Activated CD4-positive, alpha-beta memory T cell treated with anti-CD3 and anti-CD28 coated beads, Interleukin-2, amount 10 ng/mL, durations not matched to agents 7 days and 5 days (primary cell): Measurements from ENCODE around the gene PJVK. TPM values are rescaled to one million over a fixed set of nuclear protein-coding genes. Genes with fewer than 3 reads are reported as not detected.
A peak's percentile ranks its signal among the peaks of the same experiment; 100 is the strongest.

Experiments used
- CTCF ChIA-PET: fragments of 350-600 bp; sonication (Branson Sonifier 250); formaldehyde crosslinking; loops from one replicate; lab custom pipeline; 2021; ENCODE audit warnings: antibody characterized with exemption, inconsistent platforms; lab: Charles Lee
- POLR2A ChIA-PET: fragments of 350-600 bp; sonication (Branson Sonifier 250); formaldehyde crosslinking; loops from one replicate; lab custom pipeline; 2021; ENCODE audit warnings: antibody characterized with exemption; lab: Charles Lee
- DNase-seq: peaks from one replicate; pipeline ENCODE4 v3.0.0-alpha.2; 2020
- H3K27ac Mint-ChIP-seq: one replicate; pipeline ENCODE4 v1.8.0; 2021; ENCODE audit warnings: mild to moderate bottlenecking, mixed read lengths
- H3K27me3 Mint-ChIP-seq: one replicate; pipeline ENCODE4 v1.8.0; 2021; ENCODE audit warnings: mixed read lengths
- H3K36me3 Mint-ChIP-seq: one replicate; pipeline ENCODE4 v1.8.0; 2021; ENCODE audit warnings: low read depth, mixed read lengths
- H3K4me1 Mint-ChIP-seq: one replicate; pipeline ENCODE4 v1.8.0; 2021; ENCODE audit warnings: mixed read lengths
- H3K4me3 Mint-ChIP-seq: one replicate; pipeline ENCODE4 v1.8.0; 2021; ENCODE audit warnings: mild to moderate bottlenecking, mixed read lengths
- H3K9me3 Mint-ChIP-seq: one replicate; pipeline ENCODE4 v1.8.0; 2021; ENCODE audit warnings: mixed read lengths
- total RNA-seq, 2 experiments: library from RNA; stranded (reverse); gene quantifications; one replicate each; pipeline ENCODE4 v1.2.3, GENCODE V29; 2021

The PJVK gene
- total RNA-seq, 2 experiments from 2014 or later = 0.91 to 1.1 TPM

- no peaks in the 10 kb centered on the region for H3K27me3 Mint-ChIP-seq
- no peak overlapping the region for H3K27ac Mint-ChIP-seq
- ChIA-PET CTCF (no interaction called here), POLR2A (interaction anchor here (0.6 kb wide), 1 partner anchor 28 kb away, joined by 3 read pairs; no protein-coding TSS in a partner anchor)
- peaks cover 21% of the 10 kb centered on the region for H3K4me1 Mint-ChIP-seq
- H3K4me3 Mint-ChIP-seq = no peak overlapping the region
- no peak for DNase-seq
- no peaks in the 10 kb centered on the region for H3K9me3 Mint-ChIP-seq
- H3K36me3 Mint-ChIP-seq = no peaks in the 10 kb centered on the region
Observed at GRCh38 chr2:178474560-178474959, 23.4 kb downstream of the PJVK start.

- no peaks in the 10 kb centered on the region for H3K27me3 Mint-ChIP-seq
- peaks cover 3% of the 10 kb centered on the region for H3K36me3 Mint-ChIP-seq
- H3K4me1 Mint-ChIP-seq = peaks cover 29% of the 10 kb centered on the region
- H3K4me3 Mint-ChIP-seq = no peak overlapping the region
- H3K9me3 Mint-ChIP-seq = no peaks in the 10 kb centered on the region
- ChIA-PET POLR2A (no interaction called here), CTCF (interaction anchor here (1.0 kb wide), 1 partner anchor 26 kb away, joined by 3 read pairs; the partner anchor contains the start of genes PJVK and PRKRA)
- DNase-seq = no peak
- H3K27ac Mint-ChIP-seq = no peak overlapping the region
Observed at GRCh38 chr2:178476477-178476876, 25.3 kb downstream of the PJVK start.

- H3K9me3 Mint-ChIP-seq = no peaks in the 10 kb centered on the region
- peak overlapping the region; percentile 95 for H3K4me3 Mint-ChIP-seq
- no peaks in the 10 kb centered on the region for H3K27me3 Mint-ChIP-seq
- ChIA-PET CTCF (no interaction called here), POLR2A (interaction anchor here (1.0 kb wide), 2 partner anchors 27 to 63 kb away, joined by 3 to 5 read pairs; partner anchors contain the start of genes PJVK and PRKRA)
- H3K4me1 Mint-ChIP-seq = peaks cover 41% of the 10 kb centered on the region
- peaks cover 5% of the 10 kb centered on the region for H3K36me3 Mint-ChIP-seq
- H3K27ac Mint-ChIP-seq = peak overlapping the region; percentile 99
- no peak for DNase-seq
Observed at GRCh38 chr2:178477443-178478129, 26.4 kb downstream of the PJVK start.

GRCh38 chr2:178478130-178478438 lies 26.9 kb downstream of the PJVK start:
- peak overlapping the region; percentile 99 for H3K27ac Mint-ChIP-seq
- peak; percentile 18 for DNase-seq
- no peaks in the 10 kb centered on the region for H3K9me3 Mint-ChIP-seq
- H3K4me3 Mint-ChIP-seq = peak overlapping the region; percentile 95
- POLR2A ChIA-PET = interaction anchor here (1.0 kb wide), 2 partner anchors 27 to 63 kb away, joined by 3 to 5 read pairs; partner anchors contain the start of genes PJVK and PRKRA
- peaks cover 45% of the 10 kb centered on the region for H3K4me1 Mint-ChIP-seq
- CTCF ChIA-PET = no interaction called here
- H3K36me3 Mint-ChIP-seq = peaks cover 6% of the 10 kb centered on the region
- no peaks in the 10 kb centered on the region for H3K27me3 Mint-ChIP-seq

- Mint-ChIP-seq H3K9me3 (no peaks in the 10 kb centered on the region), H3K36me3 (peaks cover 6% of the 10 kb centered on the region), H3K27me3 (no peaks in the 10 kb centered on the region), H3K4me3 (peak within 1 kb of the TSS; percentile 95), H3K4me1 (peaks cover 47% of the 10 kb centered on the region), H3K27ac (peak within 1 kb of the TSS; percentile 99)
- DNase-seq = peak; percentile 87
- ChIA-PET POLR2A (interaction anchor here (1.0 to 1.9 kb wide), 5 partner anchors 28 to 64 kb away, joined by 3 to 8 read pairs (median 5); partner anchors contain the start of genes PJVK and PRKRA), CTCF (interaction anchor here (2.3 kb wide), 1 partner anchor 44 kb away, joined by 15 read pairs; no protein-coding TSS in a partner anchor)
Observed at GRCh38 chr2:178478439-178479274, 27.5 kb downstream of the PJVK start, which contains the start of gene FKBP7. Gene FKBP7, minus strand, starts transcription at chr2:178478600. Its CDS starts 101 bp downstream, at chr2:178478499.

- POLR2A ChIA-PET = interaction anchor here (1.0 to 1.9 kb wide), 4 partner anchors 29 to 66 kb away, joined by 3 to 8 read pairs (median 4); partner anchors contain the start of genes PJVK and PRKRA
- peak overlapping the region; percentile 95 for H3K4me3 Mint-ChIP-seq
- CTCF ChIA-PET = interaction anchor here (1.1 to 2.3 kb wide), 2 partner anchors 28 to 44 kb away, joined by 5 to 15 read pairs; partner anchors contain the start of genes PJVK and PRKRA
Observed at GRCh38 chr2:178479275-178479616, 28.1 kb downstream of the PJVK start.

GRCh38 chr2:178479758-178480226 lies 28.6 kb downstream of the PJVK start:
- peak overlapping the region; percentile 99 for H3K27ac Mint-ChIP-seq
- POLR2A ChIA-PET = interaction anchor here (0.6 to 1.9 kb wide), 7 partner anchors 29 to 66 kb away, joined by 3 to 8 read pairs (median 3); partner anchors contain the start of genes PJVK and PRKRA

More at GRCh38 chr2:178479275-178479616, 28.1 kb downstream of the PJVK start:
- H3K4me1 Mint-ChIP-seq = peaks cover 47% of the 10 kb centered on the region
- no peaks in the 10 kb centered on the region for H3K27me3 Mint-ChIP-seq
- peak overlapping the region; percentile 99 for H3K27ac Mint-ChIP-seq
- DNase-seq = no peak
- H3K9me3 Mint-ChIP-seq = no peaks in the 10 kb centered on the region
- H3K36me3 Mint-ChIP-seq = peaks cover 6% of the 10 kb centered on the region

GRCh38 chr2:178480227-178481181 lies 29.3 kb downstream of the PJVK start, which contains the start of gene PLEKHA3:
Gene PLEKHA3, plus strand, starts transcription at chr2:178480457. Its CDS starts 413 bp downstream, at chr2:178480870.
- H3K4me1 Mint-ChIP-seq = peaks cover 52% of the 10 kb centered on the region
- ChIA-PET CTCF (interaction anchor here (0.8 to 2.3 kb wide), 6 partner anchors 15 to 66 kb away, joined by 3 to 15 read pairs (median 4); partner anchors contain the start of genes PJVK and PRKRA), POLR2A (interaction anchor here (0.6 to 2.5 kb wide), 12 partner anchors 12 to 67 kb away, joined by 3 to 14 read pairs (median 4); partner anchors contain the start of genes PJVK and PRKRA)
- H3K36me3 Mint-ChIP-seq = peaks cover 9% of the 10 kb centered on the region
- H3K27ac Mint-ChIP-seq = peak within 1 kb of the TSS; percentile 99
- H3K4me3 Mint-ChIP-seq = peak within 1 kb of the TSS; percentile 95
- H3K9me3 Mint-ChIP-seq = no peaks in the 10 kb centered on the region
- H3K27me3 Mint-ChIP-seq = no peaks in the 10 kb centered on the region
- DNase-seq = peak; percentile 83

More at GRCh38 chr2:178479758-178480226, 28.6 kb downstream of the PJVK start:
- peaks cover 49% of the 10 kb centered on the region for H3K4me1 Mint-ChIP-seq
- CTCF ChIA-PET = interaction anchor here (0.8 to 2.3 kb wide), 5 partner anchors 16 to 43 kb away, joined by 3 to 15 read pairs (median 4); partner anchors contain the start of genes PJVK and PRKRA
- no peaks in the 10 kb centered on the region for H3K9me3 Mint-ChIP-seq
- peaks cover 6% of the 10 kb centered on the region for H3K36me3 Mint-ChIP-seq
- H3K27me3 Mint-ChIP-seq = no peaks in the 10 kb centered on the region
- DNase-seq = no peak
- H3K4me3 Mint-ChIP-seq = peak overlapping the region; percentile 95

GRCh38 chr2:178482437-178482836 lies 31.3 kb downstream of the PJVK start:
- DNase-seq = no peak
- ChIA-PET POLR2A (interaction anchor here (0.6 to 2.5 kb wide), 8 partner anchors 19 to 68 kb away, joined by 3 to 14 read pairs (median 4); partner anchors contain the start of genes PJVK and PRKRA), CTCF (interaction anchor here (0.8 to 2.1 kb wide), 3 partner anchors 22 to 67 kb away, joined by 3 to 9 read pairs (median 4); no protein-coding TSS in a partner anchor)
- peaks cover 24% of the 10 kb centered on the region for H3K36me3 Mint-ChIP-seq
- H3K9me3 Mint-ChIP-seq = no peaks in the 10 kb centered on the region
- no peak overlapping the region for H3K27ac Mint-ChIP-seq
- H3K27me3 Mint-ChIP-seq = no peaks in the 10 kb centered on the region
- peaks cover 49% of the 10 kb centered on the region for H3K4me1 Mint-ChIP-seq
- peak overlapping the region; percentile 19 for H3K4me3 Mint-ChIP-seq

GRCh38 chr2:178484245-178485041 lies 33.3 kb downstream of the PJVK start:
- CTCF ChIA-PET = no interaction called here
- DNase-seq = no peak
- H3K27ac Mint-ChIP-seq = no peak overlapping the region
- peaks cover 43% of the 10 kb centered on the region for H3K4me1 Mint-ChIP-seq
- peaks cover 37% of the 10 kb centered on the region for H3K36me3 Mint-ChIP-seq
- POLR2A ChIA-PET = no interaction called here
- H3K4me3 Mint-ChIP-seq = no peak overlapping the region
- no peaks in the 10 kb centered on the region for H3K27me3 Mint-ChIP-seq
- H3K9me3 Mint-ChIP-seq = no peaks in the 10 kb centered on the region

- Mint-ChIP-seq H3K27me3 (no peaks in the 10 kb centered on the region), H3K9me3 (no peaks in the 10 kb centered on the region), H3K27ac (no peak overlapping the region), H3K4me1 (peaks cover 39% of the 10 kb centered on the region), H3K36me3 (peaks cover 46% of the 10 kb centered on the region), H3K4me3 (no peak overlapping the region)
- CTCF ChIA-PET = no interaction called here
- POLR2A ChIA-PET = no interaction called here
- no peak for DNase-seq
Observed at GRCh38 chr2:178485356-178485755, 34.2 kb downstream of the PJVK start.
